Prostate gland (tissue), 2 donors: ENCODE results near the gene CLIP4. TPM values are rescaled to one million over a fixed set of nuclear protein-coding genes. Genes with fewer than 3 reads are reported as not detected.
A peak's percentile ranks its signal among the peaks of the same experiment; 100 is the strongest.

Source experiments
- DNase-seq: peaks from one replicate; pipeline ENCODE4 v3.0.0-alpha.2; 2019; ENCODE audit warnings: low spot score
- H3K27ac ChIP-seq, 2 donors: fragments of 200-600 bp; sonication (generic); 2 replicates each; pipeline ENCODE4 v1.5.1; 2017 to 2019
- H3K27me3 ChIP-seq: fragments of 200-600 bp; sonication (generic); replicated peaks from 2 replicates; pipeline ENCODE4 v1.5.1; 2019; ENCODE audit not compliant: insufficient read depth
- H3K36me3 ChIP-seq, 2 donors: fragments of 200-600 bp; sonication (generic); 1 replicate in 1 of 2; 2 replicates in 1 of 2; pipeline versions ENCODE4 v1.5.1 to v1.8.1; 2017 to 2019
- H3K4me1 ChIP-seq: fragments of 200-600 bp; sonication (generic); replicated peaks from 2 replicates; pipeline ENCODE4 v1.5.1; 2019
- H3K4me3 ChIP-seq, 2 donors: fragments of 200-600 bp; sonication (generic); 2 replicates each; pipeline ENCODE4 v1.5.1; 2017 to 2019
- H3K9me3 ChIP-seq: fragments of 200-600 bp; sonication (generic); 2 replicates; pipeline ENCODE4 v1.5.1; 2017
- POLR2A ChIP-seq: fragments of 450-650 bp; IDR thresholded peaks from one replicate; pipeline ENCODE4 v1.6.1; 2016; ENCODE audit warnings: antibody characterized with exemption, mild to moderate bottlenecking
- POLR2AphosphoS5 ChIP-seq: sonication (generic); formaldehyde crosslinking; IDR thresholded peaks from one replicate; pipeline ENCODE4 v1.6.1; 2017; ENCODE audit warnings: antibody characterized with exemption
- WGBS: methylation state at CpG from one replicate; pipeline ENCODE4 v1.1.5; 2018; 5-methylcytosine and 5-hydroxymethylcytosine counted together
- intact Hi-C: fragments of 100-400 bp; cut with DNase I; formaldehyde crosslinking; loops from one replicate; pipeline ENCODE4 v1.14.2; 2022
- total RNA-seq, 2 donors: library from RNA; depleted of rRNA; stranded (reverse); fragments of >200 nt; gene quantifications; one replicate each; pipeline ENCODE4 v1.1.0, GENCODE V29; 2016
- TF ChIP-seq, protein P1 (sequence below), 4 experiments: fragments of 200-600 bp in 2 of 4; fragments of 450-650 bp in 2 of 4; sonication (generic) in 2 of 4; IDR thresholded peaks; 1 replicate in 3 of 4; 2 replicates in 1 of 4; pipeline ENCODE4 v1.5.1; 2016 to 2019; ENCODE audit warnings: antibody characterized with exemption in 4 of 4, mild to moderate bottlenecking in 2 of 4, moderate library complexity in 2 of 4

Gene CLIP4, protein sequence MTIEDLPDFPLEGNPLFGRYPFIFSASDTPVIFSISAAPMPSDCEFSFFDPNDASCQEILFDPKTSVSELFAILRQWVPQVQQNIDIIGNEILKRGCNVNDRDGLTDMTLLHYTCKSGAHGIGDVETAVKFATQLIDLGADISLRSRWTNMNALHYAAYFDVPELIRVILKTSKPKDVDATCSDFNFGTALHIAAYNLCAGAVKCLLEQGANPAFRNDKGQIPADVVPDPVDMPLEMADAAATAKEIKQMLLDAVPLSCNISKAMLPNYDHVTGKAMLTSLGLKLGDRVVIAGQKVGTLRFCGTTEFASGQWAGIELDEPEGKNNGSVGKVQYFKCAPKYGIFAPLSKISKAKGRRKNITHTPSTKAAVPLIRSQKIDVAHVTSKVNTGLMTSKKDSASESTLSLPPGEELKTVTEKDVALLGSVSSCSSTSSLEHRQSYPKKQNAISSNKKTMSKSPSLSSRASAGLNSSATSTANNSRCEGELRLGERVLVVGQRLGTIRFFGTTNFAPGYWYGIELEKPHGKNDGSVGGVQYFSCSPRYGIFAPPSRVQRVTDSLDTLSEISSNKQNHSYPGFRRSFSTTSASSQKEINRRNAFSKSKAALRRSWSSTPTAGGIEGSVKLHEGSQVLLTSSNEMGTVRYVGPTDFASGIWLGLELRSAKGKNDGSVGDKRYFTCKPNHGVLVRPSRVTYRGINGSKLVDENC
- total RNA-seq: 10 to 100 TPM; 26.1 to 30.3 TPM

DNA sequence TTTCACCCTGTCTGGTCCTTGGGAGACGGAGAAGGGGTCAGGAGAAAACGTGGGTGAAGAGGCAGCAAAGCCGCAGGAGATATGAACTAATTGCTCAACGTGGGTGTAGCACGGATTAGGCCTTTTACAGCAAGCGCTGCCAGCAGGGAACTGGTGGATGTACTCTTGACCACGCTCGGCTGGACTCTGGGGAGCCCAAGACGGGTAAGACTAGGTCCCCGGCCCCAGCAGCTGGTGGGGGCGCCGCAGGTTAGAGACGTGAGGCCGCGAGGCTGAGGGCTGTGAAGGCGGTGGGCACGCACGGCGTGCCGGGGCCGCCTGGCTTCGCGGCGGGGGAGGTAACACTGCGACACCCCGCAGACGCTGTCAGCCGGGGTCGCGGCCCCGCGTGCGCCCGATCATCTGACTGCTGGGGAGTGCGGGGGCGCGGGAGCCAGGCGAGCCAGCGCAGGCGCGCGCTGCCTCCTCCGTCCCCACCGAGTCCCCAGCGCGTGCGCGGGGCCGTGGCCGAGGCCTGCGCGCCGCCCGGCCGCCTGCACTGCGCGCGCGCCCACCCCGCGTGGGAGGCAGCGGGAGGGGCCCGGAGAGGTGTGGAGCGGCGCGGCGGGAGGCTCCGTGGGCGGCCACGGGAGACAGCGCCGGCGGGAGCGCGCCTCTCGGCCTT lies at the start of gene CLIP4:
Gene CLIP4, plus strand, starts transcription at position 470 of the 664 bp plus-strand sequence. CDS start 5,974 bp downstream, outside the sequence.
- TF ChIP-seq POLR2A (peak; percentile 23), POLR2AphosphoS5 (no peak)
- peaks cover 4% of the 10 kb centered on the region for H3K4me1 ChIP-seq

DNA sequence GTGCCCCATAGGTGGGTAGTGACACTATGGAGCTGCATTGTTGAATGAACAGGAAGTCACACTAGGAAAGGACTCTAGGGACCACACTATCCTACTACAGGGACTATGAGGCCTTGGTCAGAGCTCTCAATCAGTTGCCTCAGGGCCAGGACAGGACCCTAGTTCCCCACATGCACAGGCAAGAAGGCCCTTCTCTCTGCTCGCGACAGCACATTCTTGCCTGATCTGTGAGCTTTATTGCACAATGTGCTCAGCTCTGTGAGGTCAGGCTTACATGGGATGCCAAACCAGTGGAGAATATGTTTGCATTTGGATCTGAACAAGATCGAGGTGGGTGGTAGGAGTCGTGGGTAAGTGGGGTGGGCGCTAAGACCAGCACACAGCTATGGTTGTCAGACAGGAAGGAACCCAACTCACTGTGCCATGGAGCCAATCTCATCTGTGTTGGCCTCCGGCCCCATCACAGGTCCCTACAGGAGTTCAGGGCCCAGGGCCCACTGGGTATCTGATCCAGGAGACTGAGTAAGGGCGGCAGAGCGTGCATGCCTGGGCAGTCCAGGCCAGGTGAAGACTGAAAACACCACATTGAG lies 48.8 kb upstream of the CLIP4 start:
- H3K9me3 ChIP-seq: no peaks in the 10 kb centered on the region
- peak overlapping the region in 1 of 2 donors; percentile 23 for H3K27ac ChIP-seq
- WGBS: 45% methylated on average over 8 of the region's 8 CpGs
- intact Hi-C loops: loop anchor here (10.0 kb wide), 1 partner anchor 48 kb away; the partner anchor contains the start of gene CLIP4
- TF ChIP-seq POLR2A: peak; percentile 14
- TF ChIP-seq, protein P1, sequence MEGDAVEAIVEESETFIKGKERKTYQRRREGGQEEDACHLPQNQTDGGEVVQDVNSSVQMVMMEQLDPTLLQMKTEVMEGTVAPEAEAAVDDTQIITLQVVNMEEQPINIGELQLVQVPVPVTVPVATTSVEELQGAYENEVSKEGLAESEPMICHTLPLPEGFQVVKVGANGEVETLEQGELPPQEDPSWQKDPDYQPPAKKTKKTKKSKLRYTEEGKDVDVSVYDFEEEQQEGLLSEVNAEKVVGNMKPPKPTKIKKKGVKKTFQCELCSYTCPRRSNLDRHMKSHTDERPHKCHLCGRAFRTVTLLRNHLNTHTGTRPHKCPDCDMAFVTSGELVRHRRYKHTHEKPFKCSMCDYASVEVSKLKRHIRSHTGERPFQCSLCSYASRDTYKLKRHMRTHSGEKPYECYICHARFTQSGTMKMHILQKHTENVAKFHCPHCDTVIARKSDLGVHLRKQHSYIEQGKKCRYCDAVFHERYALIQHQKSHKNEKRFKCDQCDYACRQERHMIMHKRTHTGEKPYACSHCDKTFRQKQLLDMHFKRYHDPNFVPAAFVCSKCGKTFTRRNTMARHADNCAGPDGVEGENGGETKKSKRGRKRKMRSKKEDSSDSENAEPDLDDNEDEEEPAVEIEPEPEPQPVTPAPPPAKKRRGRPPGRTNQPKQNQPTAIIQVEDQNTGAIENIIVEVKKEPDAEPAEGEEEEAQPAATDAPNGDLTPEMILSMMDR (IDR thresholded peaks at IDR 0.05): no peak
- no peak overlapping the region for H3K4me3 ChIP-seq
- H3K4me1 ChIP-seq: peaks cover 3% of the 10 kb centered on the region
- no peaks in the 10 kb centered on the region for H3K36me3 ChIP-seq
- no peak for DNase-seq
- no peaks in the 10 kb centered on the region for H3K27me3 ChIP-seq

More for the DNA sequence above, at the start of gene CLIP4:
- Histone ChIP-seq H3K9me3 (no peaks in the 10 kb centered on the region), H3K4me3 (peak within 1 kb of the TSS; percentile 60 to 76), H3K27me3 (no peaks in the 10 kb centered on the region), H3K36me3 (no peaks in the 10 kb centered on the region), H3K27ac (peak within 1 kb of the TSS; percentile 80 to 89)
- 3% methylated on average over 51 of the region's 76 CpGs for WGBS
- DNase-seq: peak; percentile 27
- intact Hi-C loops: loop anchor here (10.0 kb wide), 2 partner anchors 50 to 100 kb away; no protein-coding TSS in a partner anchor

DNA sequence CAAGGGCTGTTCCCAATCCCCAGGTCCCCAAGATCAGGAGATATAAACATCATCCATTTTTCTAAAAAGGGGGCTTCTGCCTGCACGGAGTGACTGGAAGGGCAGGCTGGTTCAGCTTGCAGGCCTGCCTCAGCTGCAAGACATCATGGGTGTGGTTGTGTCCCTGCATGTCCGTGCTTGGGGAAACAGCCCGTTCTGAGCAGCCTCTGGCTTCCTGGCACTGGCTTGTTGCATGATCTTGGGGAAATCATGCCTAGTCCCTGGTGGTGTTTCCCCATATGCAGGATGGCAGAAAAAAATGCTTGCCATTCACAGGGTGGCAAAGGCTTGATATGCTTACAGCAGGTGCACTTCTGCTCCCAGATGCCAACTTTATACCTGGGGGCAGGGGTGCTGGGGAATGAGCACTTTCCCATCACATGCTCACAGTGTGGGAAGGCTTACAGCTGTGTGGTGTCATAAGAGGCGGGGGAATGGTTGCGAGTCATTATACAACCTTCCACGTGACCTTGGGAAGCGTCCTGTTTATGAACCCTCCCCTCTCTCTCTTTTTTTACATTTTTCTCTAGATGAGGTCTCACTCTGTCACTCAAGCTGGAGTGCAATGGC lies 48.1 kb upstream of the CLIP4 start:
- no peak overlapping the region for H3K4me3 ChIP-seq
- peak overlapping the region in 1 of 2 donors; percentile 23 for H3K27ac ChIP-seq
- H3K9me3 ChIP-seq: no peaks in the 10 kb centered on the region
- intact Hi-C loops: loop anchor here (10.0 kb wide), 1 partner anchor 48 kb away; the partner anchor contains the start of gene CLIP4
- H3K27me3 ChIP-seq: no peaks in the 10 kb centered on the region
- 59% methylated on average over 7 of the region's 7 CpGs for WGBS
- peaks cover 3% of the 10 kb centered on the region for H3K4me1 ChIP-seq
- H3K36me3 ChIP-seq: no peaks in the 10 kb centered on the region
- DNase-seq: peak; percentile 69
- TF ChIP-seq POLR2A (no peak), POLR2AphosphoS5 (peak; percentile 39)
- TF ChIP-seq, protein P1 (IDR thresholded peaks at IDR 0.05): no peak

DNA sequence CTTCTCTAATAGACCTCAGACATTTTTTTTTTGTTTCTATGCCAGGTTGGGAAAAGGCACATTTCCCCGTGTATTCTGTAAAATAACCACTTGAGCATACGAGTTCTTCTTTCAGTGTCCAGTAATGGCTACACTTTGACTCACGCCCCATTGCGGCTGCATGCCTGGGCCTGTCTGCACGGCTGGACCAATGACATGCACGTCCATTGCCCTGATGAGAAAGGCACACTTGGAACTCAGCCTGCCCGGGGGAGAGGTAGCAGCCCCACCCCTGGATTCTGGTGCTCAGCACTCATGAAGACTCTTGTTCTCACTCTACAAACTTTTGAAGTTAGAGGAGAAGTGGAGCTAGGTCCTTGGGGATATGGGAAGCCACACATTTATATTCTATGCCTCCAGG lies 46.7 kb upstream of the CLIP4 start:
- no peak overlapping the region for H3K27ac ChIP-seq
- 41% methylated on average over 7 of the region's 7 CpGs for WGBS
- TF ChIP-seq POLR2A (no peak), POLR2AphosphoS5 (no peak)
- TF ChIP-seq, protein P1 (IDR thresholded peaks at IDR 0.05): no peak
- DNase-seq: no peak
- no peaks in the 10 kb centered on the region for H3K9me3 ChIP-seq
- H3K27me3 ChIP-seq: no peaks in the 10 kb centered on the region
- H3K4me1 ChIP-seq: peaks cover 2% of the 10 kb centered on the region
- H3K4me3 ChIP-seq: no peak overlapping the region
- no peaks in the 10 kb centered on the region for H3K36me3 ChIP-seq
- intact Hi-C loops: loop anchor here (10.0 kb wide), 1 partner anchor 46 kb away; the partner anchor contains the start of gene CLIP4
